ENCODE results near the gene SNRNP25.
"Not testable (repeated sequence)": the region's sequence is repeated elsewhere in the genome, so short reads cannot be mapped to it uniquely, and the experiment has no call there.

SNRNP25 gene

DNA sequence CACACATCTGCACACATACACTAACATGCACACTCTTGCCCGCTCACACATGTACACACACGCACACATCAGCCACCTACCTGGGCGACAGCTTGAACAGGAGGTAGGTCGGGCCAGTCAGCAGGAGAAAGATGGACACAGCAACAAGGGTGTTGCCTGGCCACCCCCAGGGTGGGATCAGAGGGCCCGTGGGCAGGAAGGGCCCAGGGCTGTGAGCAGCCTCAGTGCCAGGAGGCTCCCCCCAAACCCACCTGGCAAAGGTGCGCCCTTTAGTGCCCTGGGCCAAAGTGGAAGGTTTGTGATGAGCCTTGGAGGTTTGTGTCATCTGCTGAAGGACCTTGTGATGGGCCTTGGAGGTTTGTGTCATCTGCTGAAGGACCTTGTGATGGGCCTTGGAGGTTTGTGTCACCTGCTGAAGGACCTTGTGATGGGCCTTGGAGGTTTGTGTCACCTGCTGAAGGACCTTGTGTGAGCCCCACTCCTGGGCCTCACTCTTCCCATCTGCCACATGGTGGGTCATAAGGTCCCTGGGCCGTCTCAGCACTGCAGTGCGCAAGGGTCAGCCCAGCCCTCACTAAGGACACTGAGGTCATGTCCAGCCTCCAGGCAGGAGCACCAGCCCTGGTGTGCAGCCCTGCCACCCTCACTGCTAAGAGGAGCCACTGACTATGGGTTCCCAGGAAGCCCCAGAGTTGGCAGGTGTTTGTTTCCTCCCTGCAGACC is 20.3 kb upstream of the SNRNP25 start:
- not testable (repeated sequence) for H2AFZ ChIP-seq (ENCODE audit: insufficient read depth, low read length, poor library complexity); H2AK5ac ChIP-seq (ENCODE audit: low read length); H3K4me3 ChIP-seq (ENCODE audit: low read depth, low read length); H2BK12ac ChIP-seq (ENCODE audit: low read length); H3K9ac ChIP-seq (ENCODE audit: low read length); H3K4me2 ChIP-seq (ENCODE audit: low read length); H3K27ac ChIP-seq (ENCODE audit: low read depth, low read length); DNase-seq; H4K8ac ChIP-seq (ENCODE audit: low read depth, low read length); H2BK5ac ChIP-seq (ENCODE audit: low read depth, low read length, poor library complexity); H3K18ac ChIP-seq (ENCODE audit: low read length); H3K4ac ChIP-seq (ENCODE audit: low read depth, low read length); H3K79me2 ChIP-seq (ENCODE audit: control insufficient read depth, insufficient read depth, low read length, poor library complexity); H4K12ac ChIP-seq (ENCODE audit: low read depth, low read length); H3K23ac ChIP-seq (ENCODE audit: low read length); H3K36me3 ChIP-seq (ENCODE audit: control insufficient read depth in 1 of 2, insufficient read depth in 2 of 2, low read length in 2 of 2); H3K14ac ChIP-seq (ENCODE audit: low read length); H3K9me3 ChIP-seq (ENCODE audit: insufficient read depth, low read depth, low read length); H3K4me1 ChIP-seq (ENCODE audit: control insufficient read depth in 1 of 2, insufficient read depth in 2 of 2, low read length in 2 of 2); H3K27me3 ChIP-seq (ENCODE audit: insufficient read depth, low read length); H4K91ac ChIP-seq (ENCODE audit: low read depth, low read length); H2BK120ac ChIP-seq (ENCODE audit: insufficient read depth, low read length, poor library complexity); H3K79me1 ChIP-seq (ENCODE audit: low read length)
- WGBS (ENCODE audit: extremely low coverage, insufficient coverage, insufficient read length): no CpG with 5 or more reads among the region's 8 CpGs

DNA sequence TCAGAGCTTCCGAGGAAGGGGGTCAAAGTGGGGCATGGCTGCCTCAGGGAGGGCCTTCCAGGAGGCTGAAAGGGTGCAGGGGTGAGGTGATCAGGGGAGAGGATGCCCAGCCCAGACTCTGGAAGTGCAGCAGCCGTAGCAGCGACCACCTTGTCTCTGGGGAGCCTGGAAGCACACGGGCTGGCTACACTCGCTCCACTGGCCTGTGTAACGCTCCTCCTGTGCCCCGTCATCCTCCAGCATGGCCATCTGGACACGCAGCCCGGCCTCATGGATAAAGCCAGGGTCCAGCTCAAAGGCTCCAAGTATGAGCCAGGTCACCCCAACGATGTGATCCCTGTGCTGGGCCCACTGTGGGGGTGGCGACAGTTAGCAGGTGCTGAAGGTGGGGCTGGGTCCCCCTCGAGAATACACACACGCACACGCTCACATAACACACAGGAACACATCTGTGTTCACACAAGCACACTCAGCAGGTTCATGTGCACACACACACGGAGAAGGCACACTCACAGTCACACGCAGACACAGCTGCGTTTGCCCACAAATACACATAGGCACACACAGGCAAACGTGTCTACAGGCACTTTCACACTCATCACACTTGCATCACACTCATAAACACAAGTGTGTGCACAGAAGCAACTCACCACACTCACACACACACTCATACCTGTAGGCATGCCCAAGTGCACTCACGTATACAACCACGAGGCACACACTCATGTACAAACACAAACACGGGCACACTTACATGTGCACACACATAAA is 19.6 kb upstream of the SNRNP25 start:
- no peaks in the 10 kb centered on the region for H3K79me2 ChIP-seq (ENCODE audit: control insufficient read depth, insufficient read depth, low read length, poor library complexity)
- H4K12ac ChIP-seq (ENCODE audit: low read depth, low read length): no peak overlapping the region
- H3K9me3 ChIP-seq (ENCODE audit: insufficient read depth, low read depth, low read length): peaks cover 2% of the 10 kb centered on the region
- no peak overlapping the region for H3K4ac ChIP-seq (ENCODE audit: low read depth, low read length)
- H2AK5ac ChIP-seq (ENCODE audit: low read length): no peak overlapping the region
- no peak overlapping the region for H2BK120ac ChIP-seq (ENCODE audit: insufficient read depth, low read length, poor library complexity)
- no peak for DNase-seq
- H4K8ac ChIP-seq (ENCODE audit: low read depth, low read length): no peak overlapping the region
- no peaks in the 10 kb centered on the region for H3K4me1 ChIP-seq (ENCODE audit: control insufficient read depth in 1 of 2, insufficient read depth in 2 of 2, low read length in 2 of 2)
- H2BK5ac ChIP-seq (ENCODE audit: low read depth, low read length, poor library complexity): no peak overlapping the region
- H3K14ac ChIP-seq (ENCODE audit: low read length): no peak overlapping the region
- no peak overlapping the region for H2AFZ ChIP-seq (ENCODE audit: insufficient read depth, low read length, poor library complexity)
- H4K91ac ChIP-seq (ENCODE audit: low read depth, low read length): no peak overlapping the region
- no peaks in the 10 kb centered on the region for H3K36me3 ChIP-seq (ENCODE audit: control insufficient read depth in 1 of 2, insufficient read depth in 2 of 2, low read length in 2 of 2)
- no peak overlapping the region for H3K4me2 ChIP-seq (ENCODE audit: low read length)
- H3K18ac ChIP-seq (ENCODE audit: low read length): no peak overlapping the region
- no peaks in the 10 kb centered on the region for H3K27me3 ChIP-seq (ENCODE audit: insufficient read depth, low read length)
- no CpG with 5 or more reads among the region's 21 CpGs for WGBS (ENCODE audit: extremely low coverage, insufficient coverage, insufficient read length)
- H3K79me1 ChIP-seq (ENCODE audit: low read length): no peaks in the 10 kb centered on the region
- H2BK12ac ChIP-seq (ENCODE audit: low read length): no peak overlapping the region
- H3K4me3 ChIP-seq (ENCODE audit: low read depth, low read length): no peak overlapping the region
- no peak overlapping the region for H3K9ac ChIP-seq (ENCODE audit: low read length)
- no peak overlapping the region for H3K27ac ChIP-seq (ENCODE audit: low read depth, low read length)
- no peak overlapping the region for H3K23ac ChIP-seq (ENCODE audit: low read length)

DNA sequence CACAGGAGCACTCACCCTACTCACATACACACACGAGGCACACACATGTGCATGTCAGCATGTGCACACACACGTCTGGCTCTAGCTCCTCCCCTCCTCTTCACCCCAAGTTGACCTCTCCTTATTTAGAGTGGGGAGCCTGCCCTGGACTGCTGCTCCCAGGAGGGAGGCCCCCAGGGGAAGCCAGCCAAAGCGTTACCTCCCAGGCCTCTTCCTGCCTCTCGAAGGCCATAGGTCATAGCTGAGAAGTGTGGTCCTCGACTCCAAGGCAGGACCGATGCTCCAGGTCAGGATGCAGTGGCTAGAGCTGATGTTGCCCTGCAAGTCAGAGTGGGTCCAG is 19.0 kb upstream of the SNRNP25 start:
- H3K79me1 ChIP-seq (ENCODE audit: low read length): no peaks in the 10 kb centered on the region
- H3K23ac ChIP-seq (ENCODE audit: low read length): no peak overlapping the region
- no peak overlapping the region for H3K4me2 ChIP-seq (ENCODE audit: low read length)
- no peak overlapping the region for H3K4ac ChIP-seq (ENCODE audit: low read depth, low read length)
- H3K18ac ChIP-seq (ENCODE audit: low read length): no peak overlapping the region
- WGBS (ENCODE audit: extremely low coverage, insufficient coverage, insufficient read length): no CpG with 5 or more reads among the region's 6 CpGs
- no peaks in the 10 kb centered on the region for H3K36me3 ChIP-seq (ENCODE audit: control insufficient read depth in 1 of 2, insufficient read depth in 2 of 2, low read length in 2 of 2)
- no peak overlapping the region for H4K12ac ChIP-seq (ENCODE audit: low read depth, low read length)
- no peak overlapping the region for H3K27ac ChIP-seq (ENCODE audit: low read depth, low read length)
- H2BK12ac ChIP-seq (ENCODE audit: low read length): no peak overlapping the region
- no peak overlapping the region for H3K9ac ChIP-seq (ENCODE audit: low read length)
- no peak overlapping the region for H2AFZ ChIP-seq (ENCODE audit: insufficient read depth, low read length, poor library complexity)
- H2BK120ac ChIP-seq (ENCODE audit: insufficient read depth, low read length, poor library complexity): no peak overlapping the region
- no peak overlapping the region for H3K4me3 ChIP-seq (ENCODE audit: low read depth, low read length)
- H4K91ac ChIP-seq (ENCODE audit: low read depth, low read length): no peak overlapping the region
- H2BK5ac ChIP-seq (ENCODE audit: low read depth, low read length, poor library complexity): no peak overlapping the region
- H4K8ac ChIP-seq (ENCODE audit: low read depth, low read length): no peak overlapping the region
- no peak for DNase-seq
- peaks cover 2% of the 10 kb centered on the region for H3K9me3 ChIP-seq (ENCODE audit: insufficient read depth, low read depth, low read length)
- no peak overlapping the region for H3K14ac ChIP-seq (ENCODE audit: low read length)
- no peak overlapping the region for H2AK5ac ChIP-seq (ENCODE audit: low read length)
- H3K27me3 ChIP-seq (ENCODE audit: insufficient read depth, low read length): no peaks in the 10 kb centered on the region
- H3K79me2 ChIP-seq (ENCODE audit: control insufficient read depth, insufficient read depth, low read length, poor library complexity): no peaks in the 10 kb centered on the region
- no peaks in the 10 kb centered on the region for H3K4me1 ChIP-seq (ENCODE audit: control insufficient read depth in 1 of 2, insufficient read depth in 2 of 2, low read length in 2 of 2)

DNA sequence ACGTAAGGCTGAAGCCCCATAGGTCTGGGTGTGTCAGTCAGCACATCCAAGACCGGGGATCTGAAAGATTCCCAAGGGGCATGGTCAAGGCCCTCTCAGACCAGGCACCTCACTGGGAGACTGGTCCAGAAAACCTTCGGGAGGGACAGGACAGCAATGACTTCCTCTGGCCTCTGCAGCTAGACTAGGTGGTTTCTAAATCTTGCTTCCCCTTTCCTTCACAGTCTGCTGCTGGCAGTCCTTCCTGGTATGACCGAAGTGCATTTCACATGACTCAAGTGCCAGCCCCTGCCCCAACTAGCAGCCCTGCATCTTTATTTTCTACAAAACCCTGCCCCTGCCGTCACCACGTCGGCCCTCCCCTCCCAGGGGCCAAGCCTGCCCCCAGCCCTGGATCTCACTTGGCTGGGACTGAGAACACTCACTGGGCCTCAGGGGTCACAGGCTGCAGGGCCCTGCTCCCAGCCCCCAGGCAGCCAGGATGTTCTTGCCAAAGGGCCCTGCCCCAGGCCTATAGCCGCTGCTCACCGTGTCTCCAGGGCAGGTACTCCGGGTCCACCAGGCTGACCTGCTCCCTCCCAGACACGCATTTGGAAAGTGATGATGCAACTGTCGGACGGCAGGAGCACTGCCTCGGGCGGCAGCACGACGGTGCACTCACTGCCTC is 18.5 kb upstream of the SNRNP25 start:
- Histone ChIP-seq H3K23ac (ENCODE audit: low read length) (no peak overlapping the region), H3K27ac (ENCODE audit: low read depth, low read length) (no peak overlapping the region), H2AK5ac (ENCODE audit: low read length) (no peak overlapping the region), H3K18ac (ENCODE audit: low read length) (no peak overlapping the region), H4K12ac (ENCODE audit: low read depth, low read length) (no peak overlapping the region), H2BK120ac (ENCODE audit: insufficient read depth, low read length, poor library complexity) (no peak overlapping the region), H3K9me3 (ENCODE audit: insufficient read depth, low read depth, low read length) (peaks cover 2% of the 10 kb centered on the region), H3K79me2 (ENCODE audit: control insufficient read depth, insufficient read depth, low read length, poor library complexity) (no peaks in the 10 kb centered on the region), H4K8ac (ENCODE audit: low read depth, low read length) (no peak overlapping the region), H3K4me2 (ENCODE audit: low read length) (no peak overlapping the region), H3K4ac (ENCODE audit: low read depth, low read length) (no peak overlapping the region), H3K79me1 (ENCODE audit: low read length) (no peaks in the 10 kb centered on the region), H2BK5ac (ENCODE audit: low read depth, low read length, poor library complexity) (no peak overlapping the region), H3K14ac (ENCODE audit: low read length) (no peak overlapping the region), H3K4me1 (ENCODE audit: control insufficient read depth in 1 of 2, insufficient read depth in 2 of 2, low read length in 2 of 2) (no peaks in the 10 kb centered on the region), H4K91ac (ENCODE audit: low read depth, low read length) (no peak overlapping the region), H2AFZ (ENCODE audit: insufficient read depth, low read length, poor library complexity) (no peak overlapping the region), H3K36me3 (ENCODE audit: control insufficient read depth in 1 of 2, insufficient read depth in 2 of 2, low read length in 2 of 2) (no peaks in the 10 kb centered on the region), H2BK12ac (ENCODE audit: low read length) (no peak overlapping the region), H3K27me3 (ENCODE audit: insufficient read depth, low read length) (no peaks in the 10 kb centered on the region), H3K4me3 (ENCODE audit: low read depth, low read length) (no peak overlapping the region), H3K9ac (ENCODE audit: low read length) (no peak overlapping the region)
- WGBS (ENCODE audit: extremely low coverage, insufficient coverage, insufficient read length): no CpG with 5 or more reads among the region's 17 CpGs
- peak; percentile 95 to 96 for DNase-seq
